Stomach (tissue), 4 donors: Measurements from ENCODE around the gene RHBDD3.

ENCODE experiments used
- POLR2A ChIP-seq, 4 donors: fragments of 450-650 bp; IDR thresholded peaks; one replicate each; pipeline ENCODE4 v1.6.1; 2016; ENCODE audit warnings: antibody characterized with exemption in 4 of 4, control low read depth in 2 of 4, mild to moderate bottlenecking in 1 of 4, moderate library complexity in 1 of 4
- TF ChIP-seq, protein P1 (sequence below), 7 experiments: fragments of 450-650 bp in 4 of 7; fragments of 200-600 bp in 3 of 7; sonication (generic) in 3 of 7; IDR thresholded peaks; one replicate each; pipeline ENCODE4 v1.5.1; 2016 to 2019; ENCODE audit warnings: antibody characterized with exemption in 7 of 7, control low read depth in 2 of 7, mild to moderate bottlenecking in 1 of 7

DNA sequence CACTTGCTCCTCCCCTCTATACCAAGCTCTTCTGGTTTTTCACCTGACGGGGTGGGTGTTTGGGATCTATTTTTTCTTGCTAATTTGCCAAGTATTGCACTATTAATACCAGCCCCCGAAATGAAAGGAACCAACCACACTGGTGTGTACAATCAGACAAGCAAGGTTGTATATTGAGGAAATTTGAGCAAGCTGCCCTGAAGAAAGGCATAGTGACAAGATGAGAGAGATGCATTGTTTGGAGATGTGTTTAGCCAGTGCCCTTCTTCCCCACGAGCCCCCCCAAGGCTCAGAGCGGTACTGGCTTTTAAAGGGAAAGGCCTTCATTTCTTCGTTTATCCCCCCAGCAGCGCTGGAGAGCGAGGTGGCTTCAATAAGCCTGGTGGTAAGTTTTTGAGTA lies 23.4 kb upstream of the RHBDD3 start:
- TF ChIP-seq, protein P1, sequence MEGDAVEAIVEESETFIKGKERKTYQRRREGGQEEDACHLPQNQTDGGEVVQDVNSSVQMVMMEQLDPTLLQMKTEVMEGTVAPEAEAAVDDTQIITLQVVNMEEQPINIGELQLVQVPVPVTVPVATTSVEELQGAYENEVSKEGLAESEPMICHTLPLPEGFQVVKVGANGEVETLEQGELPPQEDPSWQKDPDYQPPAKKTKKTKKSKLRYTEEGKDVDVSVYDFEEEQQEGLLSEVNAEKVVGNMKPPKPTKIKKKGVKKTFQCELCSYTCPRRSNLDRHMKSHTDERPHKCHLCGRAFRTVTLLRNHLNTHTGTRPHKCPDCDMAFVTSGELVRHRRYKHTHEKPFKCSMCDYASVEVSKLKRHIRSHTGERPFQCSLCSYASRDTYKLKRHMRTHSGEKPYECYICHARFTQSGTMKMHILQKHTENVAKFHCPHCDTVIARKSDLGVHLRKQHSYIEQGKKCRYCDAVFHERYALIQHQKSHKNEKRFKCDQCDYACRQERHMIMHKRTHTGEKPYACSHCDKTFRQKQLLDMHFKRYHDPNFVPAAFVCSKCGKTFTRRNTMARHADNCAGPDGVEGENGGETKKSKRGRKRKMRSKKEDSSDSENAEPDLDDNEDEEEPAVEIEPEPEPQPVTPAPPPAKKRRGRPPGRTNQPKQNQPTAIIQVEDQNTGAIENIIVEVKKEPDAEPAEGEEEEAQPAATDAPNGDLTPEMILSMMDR (IDR thresholded peaks at IDR 0.05): no peak
- TF ChIP-seq POLR2A (IDR thresholded peaks at IDR 0.05): no peak
